ENCODE results near the gene TERT. TPM values are rescaled to one million over a fixed set of nuclear protein-coding genes. Genes with fewer than 3 reads are reported as not detected.

The TERT gene
- total and polyA plus RNA-seq, 2 of the 4 experiments (the other 2 are of a cell fraction) = not detected

- no peak overlapping the region for H4K8ac ChIP-seq (ENCODE audit: low read depth in 2 of 2, low read length in 2 of 2)
- ChIA-PET CTCF (no interaction called here), POLR2A (ENCODE audit: unreplicated experiment) (no interaction called here)
- no peak overlapping the region for H2BK5ac ChIP-seq (ENCODE audit: low read depth, low read length, poor library complexity, severe bottlenecking)
- no peak overlapping the region for H3K4me3 ChIP-seq (ENCODE audit: insufficient read depth, low read depth, low read length)
- no TSS peak for BruUV-seq (replicated peaks)
- no peak overlapping the region for H2AK5ac ChIP-seq (ENCODE audit: low read depth, low read length)
- H3K18ac ChIP-seq (ENCODE audit: low read depth, low read length) = no peak overlapping the region
- no peak overlapping the region for H4K5ac ChIP-seq (ENCODE audit: low read depth, low read length)
- no peak overlapping the region for H3K4ac ChIP-seq (ENCODE audit: low read depth, low read length)
- no peaks in the 10 kb centered on the region for H3K4me1 ChIP-seq (ENCODE audit: control insufficient read depth, insufficient read depth, low read length)
- no peak overlapping the region for H3K27ac ChIP-seq (ENCODE audit: insufficient read depth, low read length)
- H4K20me1 ChIP-seq (ENCODE audit: insufficient read depth, low read length) = no peaks in the 10 kb centered on the region
- H3K9me1 ChIP-seq (ENCODE audit: insufficient read depth, low read length) = no peaks in the 10 kb centered on the region
- H3K23ac ChIP-seq (ENCODE audit: low read depth, low read length) = no peak overlapping the region
- TF ChIP-seq RAD21 (IDR thresholded peaks at IDR 0.05; ENCODE audit: low read length) = no peak
- no peak for TF ChIP-seq CEBPB (IDR thresholded peaks at IDR 0.05; ENCODE audit: low read depth, low read length)
- no peak for TF ChIP-seq MXI1 (IDR thresholded peaks at IDR 0.05; ENCODE audit: borderline replicate concordance, low read depth, low read length)
- no peak for TF ChIP-seq MAZ (IDR thresholded peaks at IDR 0.05; ENCODE audit: borderline replicate concordance, low read depth, low read length)
- no peak overlapping the region for H3K9ac ChIP-seq (ENCODE audit: low read depth, low read length)
- H2BK120ac ChIP-seq (ENCODE audit: low read depth, low read length) = no peak overlapping the region
- in situ Hi-C loops (cut with MboI; ENCODE audit: low sequenced_read_pairs) = no loop called here
- DNase-seq (no peak), ATAC-seq (ENCODE audit: low read depth) (no peak)
- H2AK9ac ChIP-seq (replicated peaks; ENCODE audit: low read depth, low read length, poor library complexity) = no peak overlapping the region
- no peaks in the 10 kb centered on the region for H3K79me1 ChIP-seq (ENCODE audit: low read depth in 1 of 2, low read length in 2 of 2)
- no peaks in the 10 kb centered on the region for H3K36me3 ChIP-seq (ENCODE audit: control insufficient read depth, insufficient read depth, low read length)
- H2BK15ac ChIP-seq (ENCODE audit: low read depth, low read length) = no peak overlapping the region
- no peak overlapping the region for H3K4me2 ChIP-seq (ENCODE audit: low read depth, low read length)
- dilution Hi-C loops (cut with HindIII; ENCODE audit: low sequenced_read_pairs, unreplicated experiment) = no loop called here
- H3K14ac ChIP-seq (replicated peaks; ENCODE audit: low read depth, low read length) = no peak overlapping the region
- intact Hi-C loops (cut with micrococcal nuclease) = no loop called here
- no peak overlapping the region for H3K56ac ChIP-seq (ENCODE audit: extremely low read depth, insufficient read depth, low read length)
- no peak overlapping the region for H2BK20ac ChIP-seq (ENCODE audit: low read depth, low read length)
- 62% methylated on average over 8 of the region's 20 CpGs; no CpG with 5 or more reads in 1 of the 2 experiments for WGBS, 2 experiments (ENCODE audit: extremely low coverage in 2 of 2, insufficient read length in 1 of 2)
- H3K27me3 ChIP-seq (ENCODE audit: control insufficient read depth, insufficient read depth, low read length) = no peaks in the 10 kb centered on the region
- H3K9me3 ChIP-seq (ENCODE audit: control insufficient read depth, insufficient read depth, low read length) = peaks cover 27% of the 10 kb centered on the region
- H2AFZ ChIP-seq (replicated peaks; ENCODE audit: low read length, poor library complexity) = no peak overlapping the region
- no peak overlapping the region for H4K91ac ChIP-seq (ENCODE audit: insufficient read depth, low read depth, low read length)
Observed at GRCh38 chr5:1273745-1274144, 21.1 kb downstream of the TERT start.
